MM.1S (cell line): ENCODE data around the gene TGFB2.

Experiments used
- DNase-seq: peaks from one replicate; pipeline ENCODE4 v3.0.0-alpha.2; 2015
- H2AFZ ChIP-seq: fragments of 300-600 bp; sonication (generic); 2 replicates; pipeline ENCODE4 v1.6.0; 2016; ENCODE audit warnings: antibody characterized with exemption, low read length
- H3F3A ChIP-seq: fragments of 300-600 bp; sonication (generic); 2 replicates; pipeline ENCODE4 v1.6.1; 2016; ENCODE audit warnings: mild to moderate bottlenecking, antibody characterized with exemption, low read length, moderate library complexity, mixed read lengths; ENCODE audit not compliant: insufficient read depth
- H3K27ac ChIP-seq: fragments of 300-600 bp; sonication (generic); 2 replicates; pipeline ENCODE4 v1.5.1; 2016; ENCODE audit warnings: mild to moderate bottlenecking, low read length
- H3K27me3 ChIP-seq: fragments of 300-600 bp; sonication (generic); replicated peaks from 2 replicates; pipeline ENCODE4 v1.6.0; 2016; ENCODE audit warnings: low read length; ENCODE audit not compliant: insufficient read depth
- H3K36me3 ChIP-seq: fragments of 300-600 bp; sonication (generic); replicated peaks from 2 replicates; pipeline ENCODE4 v1.6.1; 2016; ENCODE audit warnings: mild to moderate bottlenecking, low read length, mixed read lengths; ENCODE audit not compliant: insufficient read depth
- H3K4me1 ChIP-seq: fragments of 300-600 bp; sonication (generic); 2 replicates; pipeline ENCODE4 v1.6.1; 2016; ENCODE audit warnings: low read length, mixed read lengths
- H3K4me2 ChIP-seq: fragments of 300-600 bp; sonication (generic); 2 replicates; pipeline ENCODE4 v1.6.0; 2016; ENCODE audit warnings: low read depth, low read length
- H3K4me3 ChIP-seq: fragments of 300-600 bp; sonication (generic); 2 replicates; pipeline ENCODE4 v1.5.1; 2016; ENCODE audit warnings: low read length, mixed read lengths
- H3K79me2 ChIP-seq: fragments of 300-600 bp; sonication (generic); 2 replicates; pipeline ENCODE4 v1.6.1; 2016; ENCODE audit warnings: mixed run types, low read length, mixed read lengths
- H3K9ac ChIP-seq: fragments of 300-600 bp; sonication (generic); 2 replicates; pipeline ENCODE4 v1.6.1; 2016; ENCODE audit warnings: low read length, mixed read lengths
- H3K9me2 ChIP-seq: fragments of 300-600 bp; sonication (generic); replicated peaks from 2 replicates; pipeline ENCODE4 v1.6.1; 2016; ENCODE audit warnings: mild to moderate bottlenecking, low read length, mixed read lengths; ENCODE audit not compliant: insufficient read depth
- H3K9me3 ChIP-seq: fragments of 300-600 bp; sonication (generic); replicated peaks from 2 replicates; pipeline ENCODE4 v1.6.1; 2016; ENCODE audit warnings: mild to moderate bottlenecking, low read length, mixed read lengths; ENCODE audit not compliant: insufficient read depth
- H4K20me1 ChIP-seq: fragments of 300-600 bp; sonication (generic); 2 replicates; pipeline ENCODE4 v1.6.1; 2016; ENCODE audit warnings: mild to moderate bottlenecking, low read length, moderate library complexity, mixed read lengths; ENCODE audit not compliant: insufficient read depth
- EZH2 ChIP-seq: fragments of 300-600 bp; sonication (generic); optimal IDR thresholded peaks from 2 replicates; pipeline ENCODE3; 2017; ENCODE audit warnings: low read depth, mild to moderate bottlenecking, antibody characterized with exemption, low read length, mixed read lengths
- EZH2phosphoT487 ChIP-seq: fragments of 300-600 bp; sonication (generic); IDR thresholded peaks from 2 replicates; pipeline ENCODE4 v1.6.1; 2018; ENCODE audit warnings: antibody characterized with exemption, low read length
- TF ChIP-seq, protein P1 (sequence below): fragments of 300-600 bp; sonication (generic); IDR thresholded peaks from 2 replicates; pipeline ENCODE4 v1.5.1; 2016; ENCODE audit warnings: antibody characterized with exemption, low read length, mixed read lengths

The TGFB2 gene

DNA sequence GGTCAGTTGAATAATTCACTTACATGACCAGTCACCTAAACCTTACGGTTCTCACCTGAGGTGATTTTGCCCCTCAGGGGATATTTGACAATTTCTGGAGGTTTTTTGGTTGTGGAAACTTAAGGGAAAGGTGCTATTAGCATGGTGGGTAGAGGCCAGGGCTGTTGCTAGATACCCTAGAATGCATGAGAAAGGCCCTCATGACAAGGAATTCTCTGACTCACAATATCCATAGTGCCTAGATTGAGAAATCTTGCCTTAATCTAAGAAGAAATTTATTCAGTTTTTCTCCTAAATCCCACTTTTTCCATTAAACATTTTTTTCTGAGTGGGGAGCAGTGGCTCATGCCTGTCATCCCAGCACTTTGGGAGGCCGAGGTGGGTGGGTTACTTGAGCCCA, 119.7 kb downstream of the TGFB2 start:
- no peaks in the 10 kb centered on the region for H3K27me3 ChIP-seq
- no peaks in the 10 kb centered on the region for H3K36me3 ChIP-seq
- no peak for DNase-seq
- TF ChIP-seq EZH2 (no peak), EZH2phosphoT487 (no peak)
- TF ChIP-seq, protein P1, sequence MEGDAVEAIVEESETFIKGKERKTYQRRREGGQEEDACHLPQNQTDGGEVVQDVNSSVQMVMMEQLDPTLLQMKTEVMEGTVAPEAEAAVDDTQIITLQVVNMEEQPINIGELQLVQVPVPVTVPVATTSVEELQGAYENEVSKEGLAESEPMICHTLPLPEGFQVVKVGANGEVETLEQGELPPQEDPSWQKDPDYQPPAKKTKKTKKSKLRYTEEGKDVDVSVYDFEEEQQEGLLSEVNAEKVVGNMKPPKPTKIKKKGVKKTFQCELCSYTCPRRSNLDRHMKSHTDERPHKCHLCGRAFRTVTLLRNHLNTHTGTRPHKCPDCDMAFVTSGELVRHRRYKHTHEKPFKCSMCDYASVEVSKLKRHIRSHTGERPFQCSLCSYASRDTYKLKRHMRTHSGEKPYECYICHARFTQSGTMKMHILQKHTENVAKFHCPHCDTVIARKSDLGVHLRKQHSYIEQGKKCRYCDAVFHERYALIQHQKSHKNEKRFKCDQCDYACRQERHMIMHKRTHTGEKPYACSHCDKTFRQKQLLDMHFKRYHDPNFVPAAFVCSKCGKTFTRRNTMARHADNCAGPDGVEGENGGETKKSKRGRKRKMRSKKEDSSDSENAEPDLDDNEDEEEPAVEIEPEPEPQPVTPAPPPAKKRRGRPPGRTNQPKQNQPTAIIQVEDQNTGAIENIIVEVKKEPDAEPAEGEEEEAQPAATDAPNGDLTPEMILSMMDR, result no peak
- H3K4me3 ChIP-seq, result no peak overlapping the region
- no peaks in the 10 kb centered on the region for H3K9me3 ChIP-seq
- H3K9ac ChIP-seq, result no peak overlapping the region
- H3K4me1 ChIP-seq, result peaks cover 30% of the 10 kb centered on the region
- peaks cover 19% of the 10 kb centered on the region for H3F3A ChIP-seq
- H3K79me2 ChIP-seq, result no peaks in the 10 kb centered on the region
- no peak overlapping the region for H3K4me2 ChIP-seq
- no peak overlapping the region for H3K27ac ChIP-seq
- H2AFZ ChIP-seq, result no peak overlapping the region
- H3K9me2 ChIP-seq, result no peaks in the 10 kb centered on the region
- no peaks in the 10 kb centered on the region for H4K20me1 ChIP-seq

DNA sequence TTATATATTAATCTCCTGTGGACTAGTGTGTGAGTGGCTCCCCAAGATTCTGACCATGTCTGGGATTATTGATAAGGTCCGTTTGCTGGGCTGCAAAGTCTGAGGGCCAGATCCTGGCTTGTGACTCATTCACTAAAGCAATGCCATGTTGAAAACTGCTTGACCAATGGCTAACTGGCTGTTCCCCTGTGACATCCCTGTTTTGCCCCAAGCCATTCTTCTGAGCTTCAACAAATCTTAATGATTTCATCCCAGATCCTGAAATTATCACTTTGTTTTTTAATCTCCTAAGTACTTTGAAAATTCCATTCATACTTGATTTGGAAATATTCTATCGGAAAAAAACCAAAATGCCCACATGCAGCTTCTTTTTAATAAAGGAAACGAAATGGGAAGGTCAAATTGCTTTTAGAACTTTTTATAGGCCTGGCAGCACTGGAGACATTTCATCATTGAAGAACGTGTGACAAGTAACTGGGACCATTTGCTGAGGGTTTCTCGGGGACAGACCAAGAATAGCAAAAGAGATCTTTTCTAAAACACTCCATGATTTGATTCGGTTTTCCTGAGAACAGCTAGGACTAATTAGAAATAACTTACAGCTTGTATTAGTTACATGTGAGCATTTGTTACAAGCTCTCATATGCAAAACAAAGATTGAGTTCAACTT, 121.3 kb downstream of the TGFB2 start:
- Histone ChIP-seq H3K9me2 (no peaks in the 10 kb centered on the region), H3F3A (peaks cover 9% of the 10 kb centered on the region; the same call in 1 of the 2 replicates), H3K27me3 (no peaks in the 10 kb centered on the region), H3K36me3 (no peaks in the 10 kb centered on the region), H3K27ac (no peak overlapping the region), H3K4me2 (no peak overlapping the region), H3K9ac (no peak overlapping the region), H4K20me1 (no peaks in the 10 kb centered on the region), H3K9me3 (no peaks in the 10 kb centered on the region), H3K79me2 (no peaks in the 10 kb centered on the region), H3K4me3 (no peak overlapping the region), H3K4me1 (peaks cover 32% of the 10 kb centered on the region), H2AFZ (no peak overlapping the region)
- TF ChIP-seq EZH2phosphoT487 (no peak), EZH2 (no peak)
- TF ChIP-seq, protein P1, result no peak
- no peak for DNase-seq

DNA sequence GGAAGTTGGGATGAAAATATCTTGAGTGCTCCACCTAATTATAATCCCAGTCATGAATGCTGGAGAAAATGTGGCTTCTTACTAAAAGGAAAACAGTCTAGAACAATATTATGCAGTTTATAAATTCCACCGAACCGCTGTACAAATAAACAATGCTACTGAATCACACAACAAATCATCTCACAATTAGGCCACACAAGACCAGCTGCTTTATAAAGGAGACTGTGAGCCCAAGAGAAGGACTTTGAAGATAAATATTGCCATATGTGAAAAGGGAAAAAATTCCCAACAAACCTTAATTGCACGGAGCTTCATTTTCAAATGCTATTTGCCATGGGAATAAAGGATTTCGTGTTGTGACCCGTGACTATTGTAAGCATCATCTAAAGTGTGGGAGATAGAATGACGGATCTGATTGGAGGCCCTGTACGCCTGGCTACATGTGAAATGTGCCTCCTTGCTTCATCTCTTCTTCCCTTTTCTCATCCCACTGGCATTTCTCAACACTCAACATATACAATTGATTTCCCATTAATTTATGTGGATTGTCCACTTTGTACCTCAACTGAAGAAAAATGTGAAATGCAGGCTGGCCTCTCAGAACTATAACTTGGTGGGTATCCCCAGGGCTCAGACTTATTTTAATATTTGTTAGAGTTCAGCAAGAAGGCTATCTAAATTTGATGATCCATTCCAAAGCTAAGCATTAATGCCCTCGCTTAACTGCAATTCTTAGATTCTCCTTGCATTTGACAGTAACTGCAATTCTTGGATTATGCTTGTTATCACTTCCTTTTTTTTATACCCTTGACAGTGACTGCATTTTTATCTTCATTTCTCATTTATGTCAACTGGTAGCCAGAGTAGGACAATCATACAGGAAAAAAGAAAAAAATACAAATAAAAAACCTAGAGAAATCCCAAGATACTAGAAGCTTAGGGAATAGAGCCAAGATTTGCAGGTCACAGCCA, 122.3 kb downstream of the TGFB2 start:
- H3F3A ChIP-seq, result peaks cover 9% of the 10 kb centered on the region; the same call in 1 of the 2 replicates
- H3K27me3 ChIP-seq, result no peaks in the 10 kb centered on the region
- H3K9ac ChIP-seq, result no peak overlapping the region
- TF ChIP-seq EZH2phosphoT487 (no peak), EZH2 (no peak)
- TF ChIP-seq, protein P1, result no peak
- DNase-seq, result no peak
- no peaks in the 10 kb centered on the region for H3K36me3 ChIP-seq
- H3K9me2 ChIP-seq, result no peaks in the 10 kb centered on the region
- no peaks in the 10 kb centered on the region for H3K9me3 ChIP-seq
- H3K27ac ChIP-seq, result no peak overlapping the region
- no peak overlapping the region for H2AFZ ChIP-seq
- peaks cover 29% of the 10 kb centered on the region for H3K4me1 ChIP-seq
- no peaks in the 10 kb centered on the region for H3K79me2 ChIP-seq
- H4K20me1 ChIP-seq, result no peaks in the 10 kb centered on the region
- H3K4me2 ChIP-seq, result no peak overlapping the region
- no peak overlapping the region for H3K4me3 ChIP-seq
